Activated CD8-positive, alpha-beta T cell treated with anti-CD3 and anti-CD28 coated beads for 36 hours (primary cell): ENCODE results near the gene SLC16A6. TPM values are rescaled to one million over a fixed set of nuclear protein-coding genes. Genes with fewer than 3 reads are reported as not detected.
"Not testable (repeated sequence)": the region's sequence is repeated elsewhere in the genome, so short reads cannot be mapped to it uniquely, and the experiment has no call there.

Source experiments
- ATAC-seq: fragments of 200-7000 bp; cut with Tn5 transposase; one replicate; pipeline ENCODE4 v1.10.0; 2021; ENCODE audit warnings: mild to moderate bottlenecking, moderate library complexity
- CTCF ChIA-PET: fragments of 350-600 bp; sonication (Branson Sonifier 250); formaldehyde crosslinking; loops from one replicate; lab custom pipeline; 2021; ENCODE audit warnings: antibody characterized with exemption; lab: Charles Lee
- POLR2A ChIA-PET: fragments of 350-600 bp; sonication (Branson Sonifier 250); formaldehyde crosslinking; loops from one replicate; lab custom pipeline; 2021; ENCODE audit warnings: antibody characterized with exemption; lab: Charles Lee
- DNase-seq: peaks from one replicate; pipeline ENCODE4 v3.0.0-alpha.2; 2020
- H3K27ac Mint-ChIP-seq: one replicate; pipeline ENCODE4 v1.8.0; 2021; ENCODE audit warnings: mild to moderate bottlenecking, mixed read lengths
- H3K27me3 Mint-ChIP-seq: one replicate; pipeline ENCODE4 v1.8.0; 2021; ENCODE audit warnings: mixed read lengths
- H3K36me3 Mint-ChIP-seq: one replicate; pipeline ENCODE4 v1.8.0; 2021; ENCODE audit warnings: low read depth, mixed read lengths
- H3K4me1 Mint-ChIP-seq: one replicate; pipeline ENCODE4 v1.8.0; 2021; ENCODE audit warnings: low read depth, mixed read lengths
- H3K4me3 Mint-ChIP-seq: one replicate; pipeline ENCODE4 v1.8.0; 2021; ENCODE audit warnings: mild to moderate bottlenecking, moderate library complexity, mixed read lengths
- H3K9me3 Mint-ChIP-seq: one replicate; pipeline ENCODE4 v1.8.0; 2021; ENCODE audit warnings: mixed read lengths
- intact Hi-C: fragments of 100-400 bp; cut with micrococcal nuclease; formaldehyde crosslinking; loops from one replicate; pipeline ENCODE4 v1.10.0; 2022
- total RNA-seq, 2 experiments: library from RNA; stranded (reverse); gene quantifications; one replicate each; pipeline ENCODE4 v1.2.3, GENCODE V29; 2021
- TF ChIP-seq, protein P1 (sequence below): fragments of 200-600 bp; IDR thresholded peaks from one replicate; pipeline ENCODE4 v1.8.0; 2022; ENCODE audit warnings: antibody characterized with exemption, mild to moderate bottlenecking

Gene SLC16A6
- total RNA-seq, 2 experiments from 2014 or later: 2.3 to 2.8 TPM

GRCh38 chr17:68277807-68278206, 13.1 kb downstream of the SLC16A6 start:
- no peak for ATAC-seq
- Mint-ChIP-seq H3K36me3 (peaks cover 54% of the 10 kb centered on the region), H3K27ac (no peak overlapping the region), H3K4me1 (peaks cover 4% of the 10 kb centered on the region), H3K27me3 (no peaks in the 10 kb centered on the region), H3K4me3 (no peak overlapping the region), H3K9me3 (peaks cover 5% of the 10 kb centered on the region)
- POLR2A ChIA-PET: interaction anchor here (1.2 kb wide), 1 partner anchor 14 kb away, joined by 3 read pairs; no protein-coding TSS in a partner anchor
- no peak for DNase-seq
- intact Hi-C loops: no loop called here
- TF ChIP-seq, protein P1, sequence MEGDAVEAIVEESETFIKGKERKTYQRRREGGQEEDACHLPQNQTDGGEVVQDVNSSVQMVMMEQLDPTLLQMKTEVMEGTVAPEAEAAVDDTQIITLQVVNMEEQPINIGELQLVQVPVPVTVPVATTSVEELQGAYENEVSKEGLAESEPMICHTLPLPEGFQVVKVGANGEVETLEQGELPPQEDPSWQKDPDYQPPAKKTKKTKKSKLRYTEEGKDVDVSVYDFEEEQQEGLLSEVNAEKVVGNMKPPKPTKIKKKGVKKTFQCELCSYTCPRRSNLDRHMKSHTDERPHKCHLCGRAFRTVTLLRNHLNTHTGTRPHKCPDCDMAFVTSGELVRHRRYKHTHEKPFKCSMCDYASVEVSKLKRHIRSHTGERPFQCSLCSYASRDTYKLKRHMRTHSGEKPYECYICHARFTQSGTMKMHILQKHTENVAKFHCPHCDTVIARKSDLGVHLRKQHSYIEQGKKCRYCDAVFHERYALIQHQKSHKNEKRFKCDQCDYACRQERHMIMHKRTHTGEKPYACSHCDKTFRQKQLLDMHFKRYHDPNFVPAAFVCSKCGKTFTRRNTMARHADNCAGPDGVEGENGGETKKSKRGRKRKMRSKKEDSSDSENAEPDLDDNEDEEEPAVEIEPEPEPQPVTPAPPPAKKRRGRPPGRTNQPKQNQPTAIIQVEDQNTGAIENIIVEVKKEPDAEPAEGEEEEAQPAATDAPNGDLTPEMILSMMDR: no peak
- CTCF ChIA-PET: no interaction called here

GRCh38 chr17:68276339-68276738, 14.6 kb downstream of the SLC16A6 start:
- ChIA-PET CTCF (interaction anchor here (1.2 kb wide), 1 partner anchor 10 kb away, joined by 4 read pairs; no protein-coding TSS in a partner anchor), POLR2A (interaction anchor here (0.6 kb wide), 1 partner anchor 44 kb away, joined by 4 read pairs; no protein-coding TSS in a partner anchor)
- H3K4me3 Mint-ChIP-seq, H3K27ac Mint-ChIP-seq, H3K4me1 Mint-ChIP-seq, intact Hi-C loops, DNase-seq, H3K27me3 Mint-ChIP-seq, H3K9me3 Mint-ChIP-seq, ATAC-seq: not testable (repeated sequence)
- peaks cover 50% of the 10 kb centered on the region for H3K36me3 Mint-ChIP-seq

GRCh38 chr17:68273722-68274121, 17.2 kb downstream of the SLC16A6 start:
- no peak for DNase-seq
- intact Hi-C loops: no loop called here
- CTCF ChIA-PET: interaction anchor here (1.8 kb wide), 1 partner anchor 11 kb away, joined by 6 read pairs; no protein-coding TSS in a partner anchor
- ATAC-seq: no peak
- Mint-ChIP-seq H3K9me3 (peaks cover 4% of the 10 kb centered on the region), H3K36me3 (peaks cover 40% of the 10 kb centered on the region), H3K4me1 (peaks cover 2% of the 10 kb centered on the region), H3K27me3 (no peaks in the 10 kb centered on the region), H3K4me3 (no peak overlapping the region), H3K27ac (peak overlapping the region; percentile 8)
- POLR2A ChIA-PET: interaction anchor here (2.1 kb wide), 1 partner anchor 18 kb away, joined by 5 read pairs; the partner anchor contains the start of gene ARSG
- TF ChIP-seq, protein P1: no peak

DNA sequence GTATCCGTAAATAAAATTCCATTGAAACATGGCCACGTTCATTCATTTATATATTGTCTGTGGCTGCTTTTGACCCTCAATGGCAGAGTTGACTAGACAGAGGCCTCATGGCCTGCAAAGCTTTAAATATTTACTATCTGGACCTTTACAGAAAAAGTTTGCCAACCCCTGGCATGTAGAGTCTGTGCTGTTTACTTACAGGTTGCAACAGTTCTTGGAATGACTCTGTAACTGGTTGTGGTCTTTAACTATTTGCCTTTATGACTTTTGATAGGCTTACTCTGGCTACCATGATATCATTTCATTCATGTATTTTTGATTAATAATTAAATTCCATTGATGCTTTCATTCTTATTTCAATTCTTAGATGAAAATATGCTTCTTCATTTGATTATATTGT, 25.1 kb downstream of the SLC16A6 start:
- ChIA-PET POLR2A (interaction anchor here (1.4 kb wide), 1 partner anchor 172 kb away, joined by 4 read pairs; no protein-coding TSS in a partner anchor), CTCF (interaction anchor here (1.3 to 8.0 kb wide), 9 partner anchors 16 to 199 kb away, joined by 3 to 122 read pairs (median 14); partner anchors contain the start of genes ARSG and WIPI1)
- H3K9me3 Mint-ChIP-seq, ATAC-seq, H3K27ac Mint-ChIP-seq, DNase-seq, H3K4me3 Mint-ChIP-seq, intact Hi-C loops, H3K27me3 Mint-ChIP-seq: not testable (repeated sequence)
- Mint-ChIP-seq H3K36me3 (peaks cover 12% of the 10 kb centered on the region), H3K4me1 (peaks cover 15% of the 10 kb centered on the region)

- H3K4me3 Mint-ChIP-seq, POLR2A ChIA-PET, H3K27ac Mint-ChIP-seq, H3K9me3 Mint-ChIP-seq, H3K27me3 Mint-ChIP-seq: not testable (repeated sequence)
- CTCF ChIA-PET: interaction anchor here (0.6 to 8.0 kb wide), 22 partner anchors 9 to 202 kb away, joined by 3 to 122 read pairs (median 4); partner anchors contain the start of genes ARSG and WIPI1
- H3K4me1 Mint-ChIP-seq: peaks cover 34% of the 10 kb centered on the region
- intact Hi-C loops: loop anchor here (2.0 to 5.0 kb wide), 3 partner anchors 139 to 200 kb away; no protein-coding TSS in a partner anchor
- DNase-seq (peak; percentile 47), ATAC-seq (peak; percentile 47)
- TF ChIP-seq, protein P1: peak; percentile 76
- peaks cover 13% of the 10 kb centered on the region for H3K36me3 Mint-ChIP-seq
Observed at GRCh38 chr17:68263101-68263681, 27.7 kb downstream of the SLC16A6 start.

- ATAC-seq, POLR2A ChIA-PET, H3K4me3 Mint-ChIP-seq, H3K27me3 Mint-ChIP-seq, H3K9me3 Mint-ChIP-seq, DNase-seq: not testable (repeated sequence)
- H3K27ac Mint-ChIP-seq: peak overlapping the region; percentile 46
- H3K4me1 Mint-ChIP-seq: peaks cover 41% of the 10 kb centered on the region
- H3K36me3 Mint-ChIP-seq: peaks cover 15% of the 10 kb centered on the region
- CTCF ChIA-PET: interaction anchor here (0.6 to 8.0 kb wide), 15 partner anchors 12 to 203 kb away, joined by 3 to 122 read pairs (median 6); partner anchors contain the start of genes ARSG and WIPI1
- intact Hi-C loops: loop anchor here (2.0 to 5.0 kb wide), 3 partner anchors 140 to 200 kb away; no protein-coding TSS in a partner anchor
Observed at GRCh38 chr17:68262467-68262866, 28.5 kb downstream of the SLC16A6 start.
